A172 (cell line): ENCODE results near the gene KRTAP5-11. TPM values are rescaled to one million over a fixed set of nuclear protein-coding genes. Genes with fewer than 3 reads are reported as not detected.
"Not testable (repeated sequence)": the region's sequence is repeated elsewhere in the genome, so short reads cannot be mapped to it uniquely, and the experiment has no call there.

Experiments used
- DNase-seq: peaks from one replicate; pipeline ENCODE4 v3.0.0-alpha.2; 2015; ENCODE audit warnings: low spot score
- total RNA-seq: library from RNA; depleted of rRNA; stranded (reverse); fragments of >200 nt; shearing (Covaris generic); gene quantifications from 2 replicates; pipeline ENCODE4 v1.2.3, GENCODE V29; 2014; rRNA removed

Gene KRTAP5-11
- not detected in 2 replicates for total RNA-seq

GRCh38 chr11:71582309-71582895, at the start of gene KRTAP5-11:
TSS of gene KRTAP5-11 (minus strand) at chr11:71582875. CDS start at chr11:71582837, 38 bp downstream.
- no peak for DNase-seq

DNA sequence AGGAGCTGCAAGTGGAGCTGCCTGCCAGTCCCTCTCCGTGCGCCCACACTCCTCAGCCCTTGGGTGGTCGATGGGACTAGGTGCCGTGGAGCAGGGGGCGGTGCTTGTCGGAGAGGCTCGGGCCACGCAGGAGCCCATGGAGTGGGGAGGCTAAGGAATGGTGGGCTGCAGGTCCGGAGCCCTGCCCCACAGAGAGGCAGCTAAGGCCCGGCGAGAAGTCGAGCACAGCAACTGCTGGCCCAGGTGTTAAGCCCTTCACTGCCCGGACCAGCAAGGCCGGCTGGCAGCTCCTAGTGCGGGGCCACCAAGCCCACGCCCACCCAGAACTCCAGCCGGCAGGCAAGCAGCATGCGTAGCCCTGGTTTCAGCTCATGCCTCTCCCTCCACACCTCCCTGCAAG, 48.9 kb upstream of the KRTAP5-11 start:
- DNase-seq, result not testable (repeated sequence)

DNA sequence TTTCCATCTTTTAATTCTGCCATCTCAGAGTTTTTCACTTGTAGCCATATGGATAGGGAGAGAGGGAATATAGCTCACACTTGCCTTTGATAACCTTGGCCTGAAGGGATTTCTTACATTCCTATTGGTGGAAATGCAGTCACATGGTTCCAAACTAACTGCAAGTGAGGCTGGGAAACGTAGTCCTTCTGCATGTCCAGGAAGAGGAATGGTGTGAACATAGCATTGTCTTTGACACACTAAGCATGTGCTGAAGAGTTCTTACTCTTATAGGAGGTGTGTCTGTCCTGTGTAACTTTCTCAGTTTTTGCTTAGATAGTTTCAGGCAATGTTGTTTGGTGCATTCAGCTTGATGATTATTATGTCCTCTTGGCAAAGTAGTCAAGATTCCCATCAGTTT, 47.4 kb upstream of the KRTAP5-11 start:
- peak; percentile 8 for DNase-seq

- not testable (repeated sequence) for DNase-seq
Measured at GRCh38 chr11:71628943-71629342, 46.3 kb upstream of the KRTAP5-11 start.

GRCh38 chr11:71623226-71623625, 40.6 kb upstream of the KRTAP5-11 start:
- DNase-seq, result not testable (repeated sequence)

DNA sequence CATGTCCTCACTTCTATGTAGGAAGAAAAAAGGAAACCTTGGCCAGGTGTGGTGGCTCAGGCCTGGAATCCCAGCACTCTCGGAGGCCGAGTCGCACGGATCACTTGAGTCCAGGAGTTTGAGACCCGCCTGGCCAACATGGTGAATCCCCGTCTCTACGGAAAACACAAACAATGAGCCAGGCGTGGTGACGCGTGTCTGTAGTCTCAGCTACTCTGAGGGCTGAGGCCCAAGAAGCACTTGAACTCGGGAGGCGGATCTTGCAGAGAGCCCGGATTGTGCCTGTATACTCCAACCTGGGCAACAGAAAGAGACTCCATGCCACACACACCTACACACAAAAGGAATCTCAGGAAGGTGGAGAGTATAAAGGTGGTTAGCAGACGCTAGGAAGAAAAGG, 39.9 kb upstream of the KRTAP5-11 start:
- not testable (repeated sequence) for DNase-seq

DNA sequence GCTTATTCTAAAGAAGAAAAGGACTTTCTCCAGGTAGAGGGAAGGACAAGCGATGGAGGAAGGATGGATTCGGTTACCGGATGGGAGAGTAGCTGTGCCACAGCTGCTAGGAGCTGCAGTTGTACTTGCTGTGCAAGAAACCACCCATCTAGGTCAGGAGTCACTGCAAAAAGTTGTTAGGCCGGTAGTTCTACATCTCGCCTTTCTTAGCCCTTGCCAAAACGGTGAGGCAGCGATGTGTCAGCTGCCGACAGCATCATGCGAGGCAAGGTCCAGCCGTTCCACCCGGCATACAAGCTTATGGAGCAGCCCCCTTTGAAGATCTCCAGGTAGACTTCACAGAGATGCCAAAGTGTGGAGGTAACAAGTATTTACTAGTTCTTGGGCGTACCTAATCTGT, 32.3 kb upstream of the KRTAP5-11 start:
- not testable (repeated sequence) for DNase-seq

DNA sequence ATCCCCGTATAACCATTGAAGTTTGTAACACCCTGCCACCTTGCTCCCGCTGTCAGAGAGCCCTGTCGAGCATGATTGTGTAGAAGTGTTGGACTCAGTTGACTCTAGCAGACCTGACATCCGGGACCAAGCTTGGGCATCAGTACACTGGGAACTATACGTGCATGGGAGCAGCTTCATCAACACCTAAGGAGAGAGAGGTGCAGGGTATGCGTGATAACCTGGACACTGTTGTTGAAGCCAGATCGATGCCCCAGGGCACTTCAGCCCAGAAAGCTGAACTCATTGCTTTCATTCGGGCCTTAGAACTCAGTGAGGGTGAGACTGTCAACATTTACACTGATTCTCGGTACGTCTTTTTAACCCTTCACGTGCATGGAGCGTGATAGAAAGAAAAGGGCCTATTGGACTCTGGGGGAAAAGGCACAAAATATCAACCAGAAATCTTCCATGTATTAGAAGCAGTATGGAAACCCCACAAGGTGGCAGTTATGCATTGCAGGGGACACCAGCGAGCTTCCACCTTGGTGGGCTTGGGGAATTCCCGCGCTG, 31.8 kb upstream of the KRTAP5-11 start:
- not testable (repeated sequence) for DNase-seq

GRCh38 chr11:71613931-71614330, 31.3 kb upstream of the KRTAP5-11 start:
- DNase-seq, result not testable (repeated sequence)

DNA sequence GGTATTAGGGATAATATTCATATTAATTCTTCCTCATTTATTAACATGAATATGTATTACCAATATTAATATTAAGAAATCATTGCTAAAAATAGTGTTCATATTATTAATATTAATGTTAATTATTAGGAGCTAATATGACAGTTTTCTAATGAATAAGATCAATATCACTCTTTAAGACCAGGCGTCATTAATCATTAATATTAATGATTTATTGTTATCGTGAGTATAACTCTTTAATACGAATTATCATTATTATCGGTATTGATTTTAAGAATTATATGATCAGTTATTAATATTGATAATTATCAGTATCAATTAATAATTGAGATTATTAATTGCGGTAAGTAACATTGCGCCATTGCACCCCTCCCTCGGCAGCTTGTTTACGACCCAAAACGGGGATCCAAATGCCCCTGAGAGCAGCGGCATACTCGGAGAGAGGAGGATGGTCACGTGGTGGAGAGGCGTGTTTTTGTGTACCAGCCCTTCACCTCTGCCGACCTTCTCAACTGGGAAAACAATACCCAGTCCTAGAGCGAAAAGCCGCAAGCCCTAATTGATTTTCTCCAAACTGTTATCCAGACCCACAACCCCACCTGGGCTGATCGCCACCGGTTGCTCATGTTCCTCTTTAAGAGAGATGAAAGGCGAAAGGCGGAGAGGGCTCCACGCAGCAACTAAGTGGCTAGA, 28.7 kb upstream of the KRTAP5-11 start:
- not testable (repeated sequence) for DNase-seq

DNA sequence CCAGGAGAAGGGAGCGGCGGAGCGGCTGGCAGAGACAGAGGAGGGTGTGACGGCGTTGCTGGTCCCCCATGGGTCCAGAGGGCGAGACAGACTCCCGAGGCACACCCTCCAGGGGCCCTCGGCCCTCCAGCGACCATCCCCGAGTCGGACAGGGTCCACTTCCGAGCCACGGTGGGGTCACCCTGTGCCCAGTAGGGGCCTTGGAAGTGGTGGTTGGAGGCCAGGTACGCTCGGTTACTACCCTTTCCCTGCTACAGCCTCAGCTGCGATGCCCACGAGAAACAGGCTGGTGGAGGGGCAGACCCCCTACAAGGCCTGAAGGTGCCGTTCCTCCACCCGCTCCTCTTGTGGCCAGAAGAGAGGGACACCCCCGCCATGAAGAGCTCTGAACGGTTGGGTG, 25.6 kb upstream of the KRTAP5-11 start:
- DNase-seq, result not testable (repeated sequence)

- DNase-seq, result not testable (repeated sequence)
Measured at GRCh38 chr11:71607520-71608216, 25.0 kb upstream of the KRTAP5-11 start.

DNA sequence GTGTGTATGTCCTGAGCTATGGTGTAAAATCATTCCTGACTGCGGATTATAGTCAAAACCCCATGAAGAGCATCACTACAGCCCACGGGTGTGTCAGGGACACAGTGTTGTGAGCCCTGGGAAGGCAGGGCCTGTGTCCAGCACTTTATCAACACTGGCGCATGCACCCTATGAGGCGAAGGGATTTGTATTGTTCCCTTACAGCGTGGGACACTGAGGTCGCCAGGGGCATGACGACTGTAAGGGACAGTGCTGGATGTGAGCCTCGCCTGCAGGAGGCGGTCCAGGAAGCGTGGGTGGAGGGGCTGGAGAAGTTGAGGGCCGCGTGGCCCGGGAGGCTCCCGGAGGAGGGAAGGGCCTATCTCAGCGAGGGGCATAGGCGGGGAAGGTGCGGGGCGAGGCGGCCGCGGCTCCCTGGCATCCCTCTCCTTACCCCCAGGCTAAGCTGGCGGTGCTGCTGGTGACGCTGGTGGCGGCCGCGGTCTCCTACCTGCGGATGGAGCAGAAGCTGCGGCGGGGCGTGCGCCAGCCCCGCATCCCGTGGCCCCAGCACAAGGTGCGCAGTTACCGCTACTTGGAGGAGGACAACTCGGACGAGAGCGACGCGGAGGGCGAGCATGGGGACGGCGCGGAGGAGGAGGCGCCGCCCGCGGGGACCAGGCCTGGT, 24.3 kb upstream of the KRTAP5-11 start:
- not testable (repeated sequence) for DNase-seq

DNA sequence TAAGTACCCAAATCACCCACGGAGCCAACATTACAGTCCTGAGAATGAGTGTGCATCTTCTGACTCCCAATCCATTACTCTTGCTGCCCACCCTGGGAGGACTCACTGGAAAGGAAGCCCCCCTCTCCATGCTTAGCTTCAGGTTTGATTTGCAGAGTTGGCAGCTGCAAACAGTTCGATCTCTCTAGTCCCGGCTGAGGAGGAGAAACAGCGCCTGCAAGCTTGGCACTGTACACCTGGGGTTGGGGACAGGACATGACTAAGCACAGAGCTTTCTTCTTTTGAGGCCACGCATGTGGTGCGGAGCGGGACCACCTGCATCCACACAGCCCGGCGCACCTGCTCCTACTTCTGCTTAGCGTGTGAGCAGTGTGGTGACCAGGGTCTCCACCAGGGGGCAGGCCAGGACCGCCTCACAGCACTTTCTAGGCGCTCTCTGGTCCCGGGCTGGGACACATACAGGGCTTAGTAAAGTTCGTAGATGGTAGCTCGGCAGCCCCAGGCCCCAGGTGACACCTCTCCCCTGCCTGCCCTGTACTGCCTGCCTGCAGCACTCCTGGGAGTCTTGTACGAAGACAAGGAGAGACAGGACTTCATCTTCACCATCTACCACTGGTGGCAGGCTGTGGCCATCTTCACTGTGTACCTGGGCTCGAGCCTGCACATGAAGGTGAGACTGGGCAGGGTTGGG, 22.3 kb upstream of the KRTAP5-11 start:
- not testable (repeated sequence) for DNase-seq

DNA sequence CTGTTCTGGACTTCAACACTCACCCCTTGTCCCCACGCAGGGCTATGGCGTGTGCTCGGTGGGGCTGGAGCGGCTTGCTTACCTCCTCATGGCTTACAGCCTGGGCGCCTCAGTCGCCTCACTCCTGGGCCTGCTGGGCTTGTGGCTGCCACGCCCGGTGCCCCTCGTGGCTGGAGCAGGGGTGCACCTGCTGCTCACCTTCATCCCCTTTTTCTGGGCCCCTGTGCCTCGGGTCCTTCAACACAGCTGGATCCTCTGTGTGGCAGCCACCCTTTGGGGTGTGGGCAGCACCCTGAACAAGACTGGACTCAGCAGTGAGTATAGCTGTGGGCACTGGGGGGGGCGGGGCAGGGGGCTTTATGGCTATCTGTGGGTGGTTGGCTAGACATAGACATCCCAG, 20.5 kb upstream of the KRTAP5-11 start:
- DNase-seq, result not testable (repeated sequence)

DNA sequence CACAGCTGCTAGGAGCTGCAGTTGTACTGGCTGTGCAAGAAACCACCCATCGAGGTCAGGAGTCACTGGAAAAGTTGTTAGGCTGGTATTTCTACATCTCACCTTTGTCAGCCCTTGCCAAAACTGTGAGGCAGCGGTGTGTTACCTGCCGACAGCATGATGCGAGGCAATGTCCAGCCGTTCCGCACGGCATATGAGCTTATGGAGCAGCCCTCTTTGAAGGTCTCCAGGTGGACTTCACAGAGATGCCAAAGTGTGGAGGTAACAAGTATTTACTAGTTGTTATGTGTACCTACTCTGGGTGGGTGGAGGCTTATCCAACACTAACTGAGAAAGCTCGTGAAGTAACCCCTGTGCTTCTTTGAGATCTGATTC, 6.9 kb upstream of the KRTAP5-11 start:
- not testable (repeated sequence) for DNase-seq

GRCh38 chr11:71588822-71589545, 6.3 kb upstream of the KRTAP5-11 start:
- peak; percentile 43 for DNase-seq

DNA sequence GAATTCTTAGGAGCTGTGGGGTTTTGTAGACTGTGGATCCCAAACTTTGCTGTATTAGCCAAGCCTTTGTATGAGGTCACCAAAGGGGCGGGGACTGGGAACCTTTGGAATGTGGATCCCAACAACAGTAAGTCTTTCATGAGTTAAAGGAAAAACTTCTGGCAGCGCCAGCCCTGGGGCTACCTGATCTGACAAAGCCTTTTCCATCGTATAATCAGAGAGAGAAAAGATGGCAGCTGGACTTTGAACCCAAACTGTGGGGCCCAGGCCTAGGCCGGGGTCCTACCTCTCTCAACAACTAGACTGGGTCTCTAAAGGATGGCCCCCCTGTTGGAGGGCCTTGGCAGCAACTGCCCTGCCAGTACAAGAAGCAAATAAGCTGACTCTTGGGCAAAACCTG, 5.6 kb upstream of the KRTAP5-11 start:
- DNase-seq, result not testable (repeated sequence)

GRCh38 chr11:71585673-71586072, 3.0 kb upstream of the KRTAP5-11 start:
- DNase-seq, result not testable (repeated sequence)

DNA sequence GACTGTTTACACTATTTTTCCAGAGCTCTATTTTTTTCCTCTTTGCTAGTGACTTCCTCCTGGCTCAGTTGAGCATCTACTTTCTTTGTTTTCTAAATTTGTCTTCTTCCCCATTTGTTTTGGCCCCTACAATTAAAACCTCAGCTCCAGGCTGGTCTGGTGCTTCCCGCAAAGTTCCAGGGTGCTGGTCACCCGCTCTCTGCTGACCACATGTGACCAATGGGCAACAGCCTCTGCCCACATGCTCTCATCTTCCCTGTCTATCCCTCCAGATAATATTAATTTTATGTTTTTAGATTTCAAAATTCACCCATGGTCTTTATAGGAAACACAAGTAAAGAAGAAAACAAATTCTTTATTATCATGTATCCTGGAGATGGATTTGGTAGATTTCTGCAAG, 294 bp upstream of the KRTAP5-11 start:
- not testable (repeated sequence) for DNase-seq

DNA sequence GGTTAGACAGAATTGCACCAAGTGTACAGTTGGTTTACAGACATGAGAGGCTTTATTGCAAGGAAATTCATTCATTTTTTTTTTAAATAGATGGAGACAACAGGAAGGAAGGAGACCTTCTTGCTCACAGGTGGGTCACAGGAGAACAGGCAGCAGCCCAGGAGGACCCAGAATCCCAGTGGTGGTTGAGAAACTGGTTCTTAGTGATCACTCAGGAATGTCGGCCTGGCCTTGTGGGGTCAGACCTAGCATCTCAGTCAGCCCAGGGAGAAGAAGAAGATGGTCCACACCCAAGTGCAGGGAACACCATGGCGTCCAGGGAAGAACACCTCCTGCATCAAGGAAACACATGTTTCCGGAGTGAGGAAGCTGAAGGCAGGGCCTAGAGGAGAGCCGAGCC, 849 bp downstream of the KRTAP5-11 start:
- no peak for DNase-seq
